ENCODE measurements around the gene ELMO1.

- TF ChIP-seq CTCF (IDR thresholded peaks at IDR 0.05) (no peak), POLR2A (IDR thresholded peaks at IDR 0.05) (no peak)
Measured at GRCh38 chr7:37337522-37337921, 111.1 kb downstream of the ELMO1 start.

Data from adrenal gland (tissue), 5 donors.